Upper lobe of right lung (tissue), 1 donor: ENCODE measurements around the gene MAPKBP1. TPM values are rescaled to one million over a fixed set of nuclear protein-coding genes. Genes with fewer than 3 reads are reported as not detected.

Source experiments
- ATAC-seq: fragments of 200-7000 bp; cut with Tn5 transposase; one replicate; pipeline ENCODE4 v1.9.1; 2020; ENCODE audit warnings: mild to moderate bottlenecking, moderate library complexity
- DNase-seq: peaks from one replicate; pipeline ENCODE4 v3.0.0-alpha.2; 2020
- H3K27ac ChIP-seq: fragments of 200-600 bp; one replicate; pipeline ENCODE4 v1.8.0; 2022
- H3K27me3 ChIP-seq: fragments of 200-600 bp; one replicate; pipeline ENCODE4 v1.8.0; 2022; ENCODE audit warnings: mild to moderate bottlenecking
- H3K36me3 ChIP-seq: fragments of 200-600 bp; one replicate; pipeline ENCODE4 v1.8.0; 2022
- H3K4me1 ChIP-seq: fragments of 200-600 bp; one replicate; pipeline ENCODE4 v1.8.0; 2022
- H3K4me3 ChIP-seq: fragments of 200-600 bp; one replicate; pipeline ENCODE4 v1.8.0; 2022; ENCODE audit warnings: mild to moderate bottlenecking
- H3K9me3 ChIP-seq: fragments of 200-600 bp; one replicate; pipeline ENCODE4 v1.8.0; 2022
- CTCF ChIP-seq: fragments of 200-600 bp; IDR thresholded peaks from one replicate; pipeline ENCODE4 v1.8.0; 2022; ENCODE audit warnings: antibody characterized with exemption
- intact Hi-C: fragments of 100-400 bp; cut with DNase I; formaldehyde crosslinking; loops from one replicate; pipeline ENCODE4 v1.11.0; 2022
- total RNA-seq: library from RNA; stranded (reverse); fragmentation: NEBNext Ultra II Directional; extraction: Animal tissue kit (Norgen Biotek cat#: 25700); gene quantifications from one replicate; pipeline ENCODE4 v1.2.1, GENCODE V29; 2021
- donor health status: DM: no; HTN: yes; CAD: no; lungs with severe emphysema.

MAPKBP1 gene
- total RNA-seq, 1 donor from 2014 or later, result 22.4 TPM

- intact Hi-C loops, result loop anchor here (5.0 kb wide), 1 partner anchor 39 kb away; the partner anchor contains the start of gene MAPKBP1
- TF ChIP-seq CTCF, result peak; percentile 90
These were observed 37.3 kb downstream of the MAPKBP1 start for GRCh38 chr15:41811432-41812195.

GRCh38 chr15:41812820-41813375 lies 38.6 kb downstream of the MAPKBP1 start:
- Histone ChIP-seq H3K4me1 (no peaks in the 10 kb centered on the region), H3K27ac (no peak overlapping the region), H3K36me3 (peaks cover 50% of the 10 kb centered on the region), H3K9me3 (no peaks in the 10 kb centered on the region), H3K4me3 (no peak overlapping the region), H3K27me3 (no peaks in the 10 kb centered on the region)
- intact Hi-C loops, result loop anchor here (5.0 kb wide), 1 partner anchor 41 kb away; the partner anchor contains the start of gene MAPKBP1
- no peak for TF ChIP-seq CTCF
- ATAC-seq (no peak), DNase-seq (no peak)

More at GRCh38 chr15:41811432-41812195, 37.3 kb downstream of the MAPKBP1 start:
- Histone ChIP-seq H3K27me3 (no peaks in the 10 kb centered on the region), H3K36me3 (peaks cover 41% of the 10 kb centered on the region), H3K4me3 (no peak overlapping the region), H3K4me1 (no peaks in the 10 kb centered on the region), H3K27ac (no peak overlapping the region), H3K9me3 (no peaks in the 10 kb centered on the region)
- ATAC-seq, result peak; percentile 93
- peak; percentile 89 for DNase-seq

GRCh38 chr15:41813426-41813825 lies 39.1 kb downstream of the MAPKBP1 start:
- intact Hi-C loops, result loop anchor here (5.0 kb wide), 1 partner anchor 41 kb away; the partner anchor contains the start of gene MAPKBP1
- DNase-seq (no peak), ATAC-seq (no peak)
- peaks cover 55% of the 10 kb centered on the region for H3K36me3 ChIP-seq
- no peak for TF ChIP-seq CTCF
- no peak overlapping the region for H3K4me3 ChIP-seq
- H3K27ac ChIP-seq, result no peak overlapping the region
- no peaks in the 10 kb centered on the region for H3K9me3 ChIP-seq
- no peaks in the 10 kb centered on the region for H3K4me1 ChIP-seq
- H3K27me3 ChIP-seq, result no peaks in the 10 kb centered on the region

- H3K27me3 ChIP-seq, result no peaks in the 10 kb centered on the region
- DNase-seq (no peak), ATAC-seq (no peak)
- no peak overlapping the region for H3K27ac ChIP-seq
- intact Hi-C loops, result loop anchor here (5.0 kb wide), 1 partner anchor 42 kb away; the partner anchor contains the start of gene MAPKBP1
- no peaks in the 10 kb centered on the region for H3K4me1 ChIP-seq
- no peak overlapping the region for H3K4me3 ChIP-seq
- TF ChIP-seq CTCF, result no peak
- H3K36me3 ChIP-seq, result peaks cover 57% of the 10 kb centered on the region
- H3K9me3 ChIP-seq, result no peaks in the 10 kb centered on the region
These were observed 40.2 kb downstream of the MAPKBP1 start for GRCh38 chr15:41814534-41814933.

GRCh38 chr15:41816788-41817187 lies 42.5 kb downstream of the MAPKBP1 start:
- DNase-seq, result no peak
- H3K4me3 ChIP-seq, result no peak overlapping the region
- no peaks in the 10 kb centered on the region for H3K4me1 ChIP-seq
- H3K27me3 ChIP-seq, result no peaks in the 10 kb centered on the region
- H3K27ac ChIP-seq, result no peak overlapping the region
- ATAC-seq, result no peak
- peaks cover 70% of the 10 kb centered on the region for H3K36me3 ChIP-seq
- no peaks in the 10 kb centered on the region for H3K9me3 ChIP-seq
- no peak for TF ChIP-seq CTCF
- intact Hi-C loops, result no loop called here
